Measurements from ENCODE around the gene CBX2.

The CBX2 gene

DNA sequence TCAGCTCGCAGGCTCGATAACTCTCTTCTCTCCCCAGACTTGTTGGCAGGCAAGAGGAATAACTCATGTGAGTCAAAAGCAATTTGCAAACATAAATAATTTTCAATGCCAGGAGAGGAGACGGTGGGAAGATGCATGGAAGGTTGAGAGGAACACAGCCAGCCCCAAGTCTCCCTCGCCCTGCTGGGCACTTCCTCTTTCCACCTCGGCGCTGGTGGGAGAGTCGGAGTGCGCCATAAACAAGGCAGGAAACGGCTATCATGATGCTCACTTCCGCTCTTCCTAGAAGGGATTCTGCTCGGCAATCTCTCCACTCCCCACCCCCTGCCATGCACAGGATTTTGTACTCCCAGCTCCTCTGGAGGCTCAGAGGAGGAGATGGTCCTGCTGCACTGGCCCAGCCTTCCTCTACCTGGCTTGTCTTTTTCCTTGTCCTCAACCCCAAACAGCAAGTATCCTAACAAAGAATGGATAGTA is 48.3 kb downstream of the CBX2 start:
- no peak for DNase-seq (ENCODE audit: low read depth, low spot score)
- TF ChIP-seq, protein P1, sequence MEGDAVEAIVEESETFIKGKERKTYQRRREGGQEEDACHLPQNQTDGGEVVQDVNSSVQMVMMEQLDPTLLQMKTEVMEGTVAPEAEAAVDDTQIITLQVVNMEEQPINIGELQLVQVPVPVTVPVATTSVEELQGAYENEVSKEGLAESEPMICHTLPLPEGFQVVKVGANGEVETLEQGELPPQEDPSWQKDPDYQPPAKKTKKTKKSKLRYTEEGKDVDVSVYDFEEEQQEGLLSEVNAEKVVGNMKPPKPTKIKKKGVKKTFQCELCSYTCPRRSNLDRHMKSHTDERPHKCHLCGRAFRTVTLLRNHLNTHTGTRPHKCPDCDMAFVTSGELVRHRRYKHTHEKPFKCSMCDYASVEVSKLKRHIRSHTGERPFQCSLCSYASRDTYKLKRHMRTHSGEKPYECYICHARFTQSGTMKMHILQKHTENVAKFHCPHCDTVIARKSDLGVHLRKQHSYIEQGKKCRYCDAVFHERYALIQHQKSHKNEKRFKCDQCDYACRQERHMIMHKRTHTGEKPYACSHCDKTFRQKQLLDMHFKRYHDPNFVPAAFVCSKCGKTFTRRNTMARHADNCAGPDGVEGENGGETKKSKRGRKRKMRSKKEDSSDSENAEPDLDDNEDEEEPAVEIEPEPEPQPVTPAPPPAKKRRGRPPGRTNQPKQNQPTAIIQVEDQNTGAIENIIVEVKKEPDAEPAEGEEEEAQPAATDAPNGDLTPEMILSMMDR (IDR thresholded peaks at IDR 0.05; ENCODE audit: insufficient read depth, low read length, missing control alignments), result no peak
- ChIA-PET CTCF (interaction anchor here (1.3 to 1.8 kb wide), 3 partner anchors 9 to 11 kb away, joined by 3 to 10 read pairs (median 4); no protein-coding TSS in a partner anchor), POLR2A (no interaction called here)
- H3K4me3 ChIP-seq (ENCODE audit: low read depth, low read length), result no peak overlapping the region

DNA sequence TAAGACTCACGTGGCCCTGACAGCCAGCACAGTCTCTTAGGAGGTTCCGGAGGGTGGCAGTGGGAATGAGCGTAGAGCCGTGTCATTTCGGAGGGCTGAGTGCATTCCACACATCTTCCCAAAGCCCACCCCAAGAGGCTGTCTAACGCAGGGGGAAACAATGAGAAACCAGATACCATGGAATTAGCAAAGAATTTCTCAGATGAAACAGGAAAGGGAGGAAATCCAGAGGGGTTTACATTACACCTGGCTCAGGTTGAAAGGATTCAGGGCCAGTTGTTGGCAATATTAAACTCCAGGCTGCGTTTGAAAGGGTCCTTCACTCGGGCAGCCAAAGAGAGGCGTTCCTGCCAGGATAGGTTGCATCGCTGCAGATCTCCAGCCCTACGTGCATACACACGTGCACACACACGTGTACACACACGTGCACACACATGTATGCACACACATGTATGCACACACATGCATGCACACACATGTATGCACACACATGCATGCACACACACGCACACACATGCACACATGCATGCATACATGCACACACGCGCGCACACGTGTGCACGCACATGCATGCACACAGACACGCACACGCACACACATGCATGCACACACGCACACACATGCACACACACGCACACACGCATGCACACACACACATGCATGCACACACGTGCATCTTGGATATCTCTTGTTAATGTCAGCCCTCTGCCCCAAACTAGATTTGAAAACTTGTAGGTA is 49.1 kb downstream of the CBX2 start:
- POLR2A ChIA-PET, result interaction anchor here (1.3 kb wide), 1 partner anchor 13 kb away, joined by 3 read pairs; the partner anchor contains the start of gene CBX4
- no peak overlapping the region for H3K4me3 ChIP-seq (ENCODE audit: low read depth, low read length)
- CTCF ChIA-PET, result interaction anchor here (1.3 to 3.4 kb wide), 4 partner anchors 8 to 12 kb away, joined by 3 to 19 read pairs (median 7); partner anchors contain the start of gene CBX4
- no peak for DNase-seq (ENCODE audit: low read depth, low spot score)
- TF ChIP-seq, protein P1 (IDR thresholded peaks at IDR 0.05; ENCODE audit: insufficient read depth, low read length, missing control alignments), result no peak

DNA sequence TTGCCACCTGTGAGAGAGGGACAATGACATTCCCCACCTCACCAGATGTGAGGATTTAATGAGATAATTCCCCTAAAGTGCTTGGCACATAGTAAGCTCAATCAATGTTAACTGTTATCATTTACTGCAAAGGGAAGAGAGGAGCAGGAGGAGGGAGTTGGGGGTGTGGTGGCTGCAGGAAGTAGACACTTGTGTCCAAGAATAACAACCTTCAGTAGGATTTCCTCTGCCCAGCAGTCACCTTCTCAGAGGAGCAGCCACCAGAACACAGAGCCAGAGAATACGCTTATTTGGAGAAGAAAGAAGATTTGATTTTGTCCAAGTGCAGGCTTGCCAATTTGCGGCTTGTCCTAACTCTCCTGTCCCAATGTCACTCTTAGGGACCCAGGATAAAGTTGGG is 51.1 kb downstream of the CBX2 start:
- no peak for DNase-seq (ENCODE audit: low read depth, low spot score)
- ChIA-PET CTCF (interaction anchor here (1.3 to 3.4 kb wide), 3 partner anchors 10 to 88 kb away, joined by 3 to 19 read pairs (median 4); partner anchors contain the start of gene CBX4), POLR2A (interaction anchor here (1.3 kb wide), 1 partner anchor 8 kb away, joined by 4 read pairs; no protein-coding TSS in a partner anchor)
- H3K4me3 ChIP-seq (ENCODE audit: low read depth, low read length), result no peak overlapping the region
- TF ChIP-seq, protein P1 (IDR thresholded peaks at IDR 0.05; ENCODE audit: insufficient read depth, low read length, missing control alignments), result no peak

DNA sequence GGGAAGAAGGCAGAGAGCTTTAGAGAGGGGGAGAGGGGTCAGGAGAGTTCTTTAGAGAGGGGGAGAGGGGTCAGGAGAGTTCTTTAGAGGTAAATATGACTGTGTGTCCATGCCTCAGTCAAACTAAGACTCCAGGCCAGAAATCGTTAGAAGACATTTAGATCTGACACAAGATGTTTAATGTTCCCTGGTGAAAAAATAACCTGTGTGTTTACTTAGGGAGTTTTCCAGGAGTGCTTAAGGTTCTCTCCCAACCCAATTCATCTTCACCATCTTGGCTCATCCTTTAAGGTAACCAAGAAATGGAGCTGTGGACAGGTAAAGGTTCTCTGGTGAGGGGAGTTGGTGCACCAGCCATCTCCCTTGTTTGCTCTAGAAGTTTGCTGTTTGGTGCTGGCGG is 51.5 kb downstream of the CBX2 start:
- ChIA-PET CTCF (interaction anchor here (1.3 to 3.4 kb wide), 2 partner anchors 10 to 88 kb away, joined by 4 to 19 read pairs; partner anchors contain the start of gene CBX4), POLR2A (no interaction called here)
- TF ChIP-seq, protein P1 (IDR thresholded peaks at IDR 0.05; ENCODE audit: insufficient read depth, low read length, missing control alignments), result no peak
- no peak overlapping the region for H3K4me3 ChIP-seq (ENCODE audit: low read depth, low read length)
- no peak for DNase-seq (ENCODE audit: low read depth, low spot score)

DNA sequence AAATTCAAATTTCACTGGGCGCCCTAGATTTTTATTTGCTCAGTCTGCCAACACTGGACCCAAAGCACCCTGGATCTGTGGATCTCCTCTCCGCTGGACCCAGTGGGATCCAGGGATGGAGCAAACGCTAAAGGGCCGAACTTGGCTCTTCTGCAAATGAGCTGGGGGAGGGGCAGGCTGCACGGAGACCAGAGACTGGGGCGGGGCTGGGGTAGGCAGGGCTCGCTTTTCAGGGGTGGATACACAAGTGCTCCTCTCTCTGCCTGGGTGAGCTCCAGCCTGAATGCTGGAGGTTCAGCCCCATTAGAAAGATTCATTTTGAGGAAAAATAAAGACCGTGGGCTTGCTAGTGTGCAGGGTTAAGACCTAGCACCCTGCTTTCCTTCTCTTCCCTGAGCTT is 52.4 kb downstream of the CBX2 start:
- no peak for DNase-seq (ENCODE audit: low read depth, low spot score)
- POLR2A ChIA-PET, result interaction anchor here (1.2 kb wide), 2 partner anchors 9 to 13 kb away, joined by 3 to 4 read pairs; partner anchors contain the start of gene CBX4
- H3K4me3 ChIP-seq (ENCODE audit: low read depth, low read length), result no peak overlapping the region
- TF ChIP-seq, protein P1 (IDR thresholded peaks at IDR 0.05; ENCODE audit: insufficient read depth, low read length, missing control alignments), result no peak
- CTCF ChIA-PET, result interaction anchor here (0.9 to 3.4 kb wide), 2 partner anchors 9 to 86 kb away, joined by 6 to 19 read pairs; partner anchors contain the start of gene CBX4

DNA sequence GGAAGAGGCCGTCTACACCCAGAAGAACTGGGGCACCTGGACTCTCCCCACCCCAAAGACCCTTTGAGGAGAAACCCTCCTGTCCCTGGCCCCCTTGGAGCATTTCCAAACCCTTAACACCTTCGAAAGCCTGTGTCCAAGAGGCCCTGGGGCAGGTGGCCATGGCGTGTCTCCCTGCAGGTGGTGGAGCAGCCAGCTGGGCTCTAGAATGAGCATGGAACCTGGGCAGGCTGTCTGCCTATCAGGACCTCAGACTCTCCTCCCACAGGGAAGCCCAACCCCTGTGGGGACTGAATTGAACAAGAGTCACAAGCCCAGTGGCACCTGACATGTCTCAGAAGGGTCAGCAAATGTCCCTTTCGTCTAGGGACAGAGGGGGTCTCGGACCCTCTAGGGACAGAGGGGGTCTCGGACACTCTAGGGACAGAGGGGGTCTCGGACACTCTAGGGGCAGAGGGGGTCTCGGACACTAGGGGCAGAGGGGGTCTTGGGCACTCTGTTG is 52.9 kb downstream of the CBX2 start:
- CTCF ChIA-PET, result interaction anchor here (0.9 kb wide), 1 partner anchor 87 kb away, joined by 6 read pairs; no protein-coding TSS in a partner anchor
- DNase-seq (ENCODE audit: low read depth, low spot score), result no peak
- POLR2A ChIA-PET, result interaction anchor here (1.2 kb wide), 2 partner anchors 9 to 13 kb away, joined by 3 to 4 read pairs; partner anchors contain the start of gene CBX4
- TF ChIP-seq, protein P1 (IDR thresholded peaks at IDR 0.05; ENCODE audit: insufficient read depth, low read length, missing control alignments), result no peak
- no peak overlapping the region for H3K4me3 ChIP-seq (ENCODE audit: low read depth, low read length)

Measured in AG04449 (cell line).